GM13977 (cell line): ENCODE data around the gene WRAP73.
"Not testable (repeated sequence)": the region's sequence is repeated elsewhere in the genome, so short reads cannot be mapped to it uniquely, and the experiment has no call there.

Source experiments
- DNase-seq: peaks from one replicate; pipeline ENCODE4 v3.0.0; 2012; ENCODE audit warnings: low spot score
- in situ Hi-C: fragments of 300-500 bp; cut with MboI; formaldehyde crosslinking; loops from one replicate; pipeline ENCODE4 v1.12.0; 2022; ENCODE audit warnings: low sequenced_read_pairs, low pct_unique_long_range_greater_than_20kb, mixed read lengths, inconsistent platforms; ENCODE audit not compliant: unreplicated experiment
- TF ChIP-seq, protein P1 (sequence below): IDR thresholded peaks from 2 replicates; pipeline ENCODE4 v1.5.1; 2012; ENCODE audit warnings: mild to moderate bottlenecking, control low read depth; ENCODE audit not compliant: insufficient read depth; ENCODE audit errors: extremely low read depth, missing control alignments

WRAP73 gene

DNA sequence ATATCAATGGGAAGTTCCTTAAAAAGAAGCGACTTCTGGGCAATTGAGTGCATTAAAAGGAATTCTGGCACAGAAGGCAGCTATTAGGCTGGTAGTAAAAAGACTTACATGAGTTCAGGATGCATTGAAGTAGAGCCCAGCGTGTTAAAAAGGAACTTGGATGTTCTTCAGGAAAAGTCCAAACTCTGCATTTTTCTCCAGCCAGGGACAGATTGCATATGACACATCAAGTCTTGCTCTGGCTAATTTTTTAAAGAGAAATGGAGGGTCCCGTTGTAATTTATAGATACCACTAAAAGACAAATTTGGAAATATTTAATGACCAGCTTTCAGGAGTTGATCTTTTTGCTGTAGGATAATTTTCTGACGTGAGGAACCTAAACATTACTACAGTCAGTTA lies 23.9 kb downstream of the WRAP73 start:
- TF ChIP-seq, protein P1, sequence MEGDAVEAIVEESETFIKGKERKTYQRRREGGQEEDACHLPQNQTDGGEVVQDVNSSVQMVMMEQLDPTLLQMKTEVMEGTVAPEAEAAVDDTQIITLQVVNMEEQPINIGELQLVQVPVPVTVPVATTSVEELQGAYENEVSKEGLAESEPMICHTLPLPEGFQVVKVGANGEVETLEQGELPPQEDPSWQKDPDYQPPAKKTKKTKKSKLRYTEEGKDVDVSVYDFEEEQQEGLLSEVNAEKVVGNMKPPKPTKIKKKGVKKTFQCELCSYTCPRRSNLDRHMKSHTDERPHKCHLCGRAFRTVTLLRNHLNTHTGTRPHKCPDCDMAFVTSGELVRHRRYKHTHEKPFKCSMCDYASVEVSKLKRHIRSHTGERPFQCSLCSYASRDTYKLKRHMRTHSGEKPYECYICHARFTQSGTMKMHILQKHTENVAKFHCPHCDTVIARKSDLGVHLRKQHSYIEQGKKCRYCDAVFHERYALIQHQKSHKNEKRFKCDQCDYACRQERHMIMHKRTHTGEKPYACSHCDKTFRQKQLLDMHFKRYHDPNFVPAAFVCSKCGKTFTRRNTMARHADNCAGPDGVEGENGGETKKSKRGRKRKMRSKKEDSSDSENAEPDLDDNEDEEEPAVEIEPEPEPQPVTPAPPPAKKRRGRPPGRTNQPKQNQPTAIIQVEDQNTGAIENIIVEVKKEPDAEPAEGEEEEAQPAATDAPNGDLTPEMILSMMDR: no peak
- no peak for DNase-seq
- in situ Hi-C loops: no loop called here

DNA sequence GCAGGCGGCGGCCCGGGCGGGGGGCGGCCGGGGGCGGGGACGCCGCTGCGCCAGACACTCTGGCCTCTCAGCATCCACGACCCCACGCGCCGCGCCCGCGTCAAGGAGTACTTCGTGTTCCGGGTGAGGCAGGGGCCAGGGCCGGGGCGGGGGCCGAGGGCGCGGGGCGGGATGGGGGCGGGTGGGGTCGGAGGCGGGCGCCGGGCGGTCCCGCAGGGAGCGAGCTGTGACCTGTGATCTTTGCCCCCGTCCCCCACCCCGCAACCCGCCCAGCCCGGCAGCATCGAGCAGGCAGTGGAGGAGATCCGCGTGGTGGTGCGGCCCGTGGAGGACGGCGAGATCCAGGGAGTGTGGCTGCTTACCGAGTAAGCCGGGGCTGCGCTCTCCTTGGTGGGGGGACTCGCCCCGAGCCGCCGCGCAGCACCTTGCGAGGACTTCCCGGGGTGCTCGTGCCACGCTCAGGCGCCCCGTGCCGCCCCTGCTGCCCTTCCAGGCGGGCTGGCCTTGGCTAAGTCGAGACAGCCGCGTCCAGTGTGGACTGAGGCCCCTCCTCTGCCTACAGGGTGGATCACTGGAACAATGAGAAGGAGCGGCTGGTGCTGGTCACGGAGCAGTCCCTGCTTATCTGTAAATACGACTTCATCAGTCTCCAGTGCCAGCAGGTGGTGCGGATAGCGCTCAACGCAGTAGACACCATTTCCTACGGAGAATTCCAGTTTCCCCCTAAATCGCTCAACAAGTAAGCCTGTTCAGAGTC lies 24.6 kb downstream of the WRAP73 start:
- DNase-seq: no peak
- TF ChIP-seq, protein P1: no peak
- in situ Hi-C loops: no loop called here

DNA sequence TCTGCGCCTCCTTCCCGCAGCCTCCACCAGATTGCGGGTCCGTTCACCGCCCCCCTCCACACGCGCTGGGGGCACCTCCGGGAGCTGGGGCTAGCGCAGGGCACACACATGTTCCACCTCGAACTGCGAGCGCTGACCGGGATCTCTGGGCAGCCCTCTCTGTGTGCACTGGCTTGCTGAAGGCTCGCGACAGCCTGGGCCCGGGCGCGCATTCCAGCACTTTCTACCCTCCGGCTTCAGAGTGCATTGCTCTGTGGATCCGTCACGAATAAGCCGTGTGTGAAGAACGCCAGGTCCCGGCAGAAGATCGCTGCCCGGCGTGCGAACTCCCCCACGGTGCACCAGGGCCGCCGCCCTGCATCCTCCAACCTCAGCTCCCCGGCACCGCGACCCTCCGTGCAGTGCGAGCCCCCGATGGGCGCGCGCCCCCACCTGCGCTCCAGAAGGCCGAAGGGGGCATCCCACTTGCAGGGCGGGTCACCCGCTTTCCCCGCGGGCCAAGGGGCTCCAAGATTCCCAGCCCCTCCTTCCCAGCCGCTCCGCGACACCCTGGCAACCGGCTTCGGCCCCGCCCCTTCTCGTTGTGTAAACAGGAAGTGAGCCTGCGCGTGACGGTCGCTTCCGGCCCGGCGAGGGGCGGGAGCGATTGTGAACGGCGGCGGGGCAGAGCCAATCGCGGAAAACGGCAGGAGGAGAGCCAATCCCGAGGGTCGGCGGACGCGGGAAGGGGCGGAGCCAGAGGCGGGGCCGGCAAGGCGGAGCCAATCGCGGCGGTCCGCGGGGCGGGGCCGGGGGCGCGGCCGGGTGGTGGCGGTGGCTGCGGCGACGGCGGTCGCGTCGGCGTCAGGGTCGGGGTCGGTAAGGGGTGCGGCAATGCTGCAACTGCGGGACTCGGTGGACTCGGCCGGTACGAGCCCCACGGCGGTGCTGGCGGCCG lies 25.4 kb downstream of the WRAP73 start, which contains the start of gene TPRG1L:
Gene TPRG1L, plus strand, starts transcription at position 816 of the 937 bp plus-strand sequence. Its CDS starts 58 bp downstream, at position 874.
- in situ Hi-C loops: no loop called here
- TF ChIP-seq, protein P1: no peak
- DNase-seq: peak; percentile 100

DNA sequence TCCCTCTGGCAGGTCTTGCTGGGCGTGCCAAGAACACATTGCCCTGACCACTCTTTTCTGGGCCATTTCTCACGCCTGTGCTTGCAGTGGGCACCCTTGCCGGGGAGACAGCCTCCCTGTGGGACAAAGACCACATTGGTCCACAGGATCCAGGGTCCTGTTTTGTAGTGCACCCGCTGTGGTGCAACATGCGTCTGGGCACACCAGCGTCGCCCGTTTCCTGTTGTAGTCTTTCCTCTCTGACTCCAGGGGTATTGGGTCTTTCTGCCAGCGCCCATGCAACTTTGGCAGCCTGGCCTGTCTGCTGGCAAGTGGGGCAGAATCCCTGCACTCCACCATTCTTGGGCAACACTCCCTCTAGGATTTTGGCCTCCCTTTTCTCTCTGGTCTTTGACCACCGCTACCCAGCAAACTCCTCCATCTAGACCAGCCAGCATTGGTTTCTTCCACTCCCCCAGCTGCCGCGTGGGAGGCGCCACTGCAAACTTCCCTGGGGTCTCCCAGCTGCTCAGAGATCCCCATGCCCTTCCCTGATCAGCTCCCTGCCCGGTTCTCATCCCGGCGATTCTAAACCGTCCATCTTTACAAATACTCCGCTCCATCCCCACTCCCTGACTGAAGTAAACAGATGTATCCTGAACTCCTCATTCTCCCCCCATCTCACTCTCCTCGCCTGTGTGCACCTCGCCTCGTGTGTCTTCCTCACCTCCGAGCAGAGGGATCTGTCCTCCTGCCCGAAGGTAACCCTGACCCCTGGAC lies 26.3 kb downstream of the WRAP73 start:
- TF ChIP-seq, protein P1: no peak
- no peak for DNase-seq
- in situ Hi-C loops: no loop called here

DNA sequence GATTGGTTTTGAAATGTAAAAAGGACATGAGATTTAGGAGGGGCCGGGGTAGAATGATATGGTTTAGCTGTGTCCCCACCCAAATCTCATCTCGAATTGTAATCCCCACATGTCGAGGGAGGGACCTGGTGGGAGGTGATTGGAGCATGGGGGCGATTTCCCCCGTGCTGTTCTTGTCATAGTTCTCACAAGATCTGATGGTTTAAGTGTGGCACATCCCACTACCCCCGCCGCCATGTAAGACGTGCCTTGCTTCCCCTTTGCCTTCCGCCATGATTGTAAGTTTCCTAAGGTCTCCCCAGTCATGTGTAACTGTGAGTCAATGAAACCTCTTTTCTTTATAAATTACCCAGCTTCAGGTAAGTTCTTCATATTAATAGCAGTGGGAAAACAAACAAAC lies 27.8 kb downstream of the WRAP73 start:
- DNase-seq, in situ Hi-C loops: not testable (repeated sequence)

DNA sequence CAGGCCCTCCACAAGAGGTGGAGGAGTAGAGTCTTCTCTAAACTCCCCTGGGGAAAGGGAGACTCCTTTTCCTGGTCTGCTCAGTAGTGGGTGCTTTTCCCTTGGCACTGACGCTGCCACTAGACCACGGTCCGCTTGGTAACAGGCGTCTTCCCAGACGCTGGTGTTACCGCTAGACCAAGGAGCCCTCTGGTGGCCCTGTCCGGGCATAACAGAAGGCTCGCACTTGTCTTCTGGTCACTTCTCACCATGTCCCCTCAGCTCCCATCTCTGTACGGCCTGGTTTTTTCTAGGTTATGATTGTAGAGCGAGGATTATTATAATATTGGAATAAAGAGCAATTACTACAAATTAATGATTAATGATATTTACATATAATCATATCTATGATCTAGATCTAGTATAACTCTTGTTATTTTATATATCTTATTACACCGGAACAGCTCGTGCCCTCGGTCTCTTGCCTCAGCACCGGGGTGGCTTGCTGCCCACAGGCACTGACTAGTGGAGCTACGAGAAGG lies 28.7 kb downstream of the WRAP73 start:
- DNase-seq, in situ Hi-C loops: not testable (repeated sequence)
- TF ChIP-seq, protein P1: peak; percentile 39
